ENCODE data around the gene CBX1.
A peak's percentile ranks its signal among the peaks of the same experiment; 100 is the strongest.
"Not testable (repeated sequence)": the region's sequence is repeated elsewhere in the genome, so short reads cannot be mapped to it uniquely, and the experiment has no call there.

The CBX1 gene

DNA sequence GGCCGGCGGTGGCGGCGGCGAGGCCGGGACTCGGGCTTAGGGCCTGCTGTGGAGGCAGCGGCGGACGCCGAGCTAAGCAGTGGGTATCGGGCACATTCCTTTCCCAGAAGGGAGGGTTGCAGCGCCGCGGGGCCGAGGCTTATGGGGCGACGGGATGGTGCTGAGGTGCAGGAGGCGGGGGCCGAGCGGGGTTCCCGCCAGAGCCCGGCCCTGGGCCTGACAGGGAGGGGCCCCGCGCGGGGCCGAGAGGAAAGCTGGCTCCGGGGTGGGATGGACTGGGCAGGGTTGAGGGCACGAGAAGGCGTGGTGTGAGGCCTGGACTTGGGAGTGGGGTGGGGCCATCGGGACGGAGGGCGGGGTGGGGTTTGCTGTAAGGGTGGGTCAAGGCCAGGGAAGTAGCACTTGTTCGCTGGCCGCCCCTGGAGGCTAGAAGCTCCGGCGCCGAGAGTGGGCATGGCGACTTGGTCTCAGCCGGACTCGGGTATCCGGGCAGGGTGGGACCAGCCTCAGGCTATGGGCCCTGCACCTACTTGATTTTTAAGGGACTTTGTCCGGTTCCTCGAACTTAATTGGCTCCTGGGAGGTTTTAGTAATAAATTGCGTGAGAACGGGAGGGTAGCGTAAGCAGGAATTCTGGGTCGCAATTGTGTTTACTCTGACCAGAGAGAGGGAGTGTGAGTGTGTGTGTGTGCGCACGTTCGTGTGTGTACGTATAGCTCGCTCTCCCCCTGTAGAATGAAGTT is 52.7 kb downstream of the CBX1 start:
- DNase-seq, result peak; percentile 49

DNA sequence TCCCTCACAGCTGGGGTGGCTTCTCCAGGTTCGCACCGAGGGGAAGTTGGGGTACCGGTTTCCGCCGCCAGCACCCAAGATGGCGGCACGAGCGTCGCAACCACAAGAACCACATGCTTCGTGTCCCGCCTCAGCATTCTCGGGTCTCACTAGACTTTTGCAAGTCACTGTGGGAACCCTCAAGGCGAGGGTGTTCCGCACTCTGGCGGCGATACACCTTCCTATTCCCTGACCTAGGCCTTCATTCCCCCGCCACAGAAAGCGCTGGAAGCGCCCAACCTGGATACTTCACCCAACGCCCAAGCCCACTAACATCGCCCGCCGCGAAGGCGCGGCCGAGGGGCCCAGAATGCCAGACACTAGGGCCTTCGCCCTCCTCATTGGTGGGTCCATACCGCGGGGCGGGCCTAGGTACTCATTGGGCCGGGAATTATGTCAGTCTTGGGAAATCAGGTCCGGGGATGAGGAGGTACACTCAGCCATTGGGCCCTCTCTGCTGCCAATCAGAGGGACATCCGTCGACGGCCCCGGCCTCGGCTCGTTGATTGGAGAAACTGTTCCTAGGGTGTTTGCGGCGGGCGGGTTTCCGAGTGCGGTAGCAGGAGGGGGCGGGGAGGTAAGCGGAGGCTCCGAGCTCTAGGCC is 53.4 kb downstream of the CBX1 start, which contains the start of gene NFE2L1:
Gene NFE2L1 (plus strand): TSS at position 619 of the 643 bp plus-strand sequence. CDS start 2,760 bp downstream, outside the sequence.
- peak; percentile 99 for DNase-seq

DNA sequence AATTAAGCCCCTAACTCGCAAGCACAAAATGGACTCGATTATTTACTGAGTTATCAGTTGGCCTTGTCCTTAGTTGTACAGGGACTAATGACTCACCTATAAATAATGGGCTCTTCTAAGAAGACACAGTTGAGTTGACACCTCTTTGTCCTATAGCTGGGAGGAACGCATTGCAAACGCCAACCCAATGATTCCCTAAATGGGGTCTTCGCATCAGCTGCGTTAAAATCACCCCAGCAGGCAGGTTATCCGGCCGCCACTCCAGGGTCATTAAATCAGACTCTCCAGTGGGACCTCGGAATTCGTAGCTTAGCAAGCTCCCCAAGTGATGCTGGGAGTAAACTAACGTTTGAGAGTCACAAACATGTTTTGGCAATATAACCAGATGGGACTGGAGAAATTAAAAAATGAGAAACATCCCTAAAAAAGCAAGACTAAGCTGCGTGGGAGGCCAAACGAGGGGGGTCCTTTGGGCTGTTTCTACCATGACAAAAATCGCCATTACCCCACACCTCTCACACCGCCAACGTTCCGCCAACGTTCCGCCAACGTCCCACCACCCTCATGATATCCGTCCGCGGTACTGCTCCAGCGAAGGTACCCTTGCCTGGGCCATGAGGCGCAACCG is 54.1 kb downstream of the CBX1 start:
- DNase-seq, result no peak

DNA sequence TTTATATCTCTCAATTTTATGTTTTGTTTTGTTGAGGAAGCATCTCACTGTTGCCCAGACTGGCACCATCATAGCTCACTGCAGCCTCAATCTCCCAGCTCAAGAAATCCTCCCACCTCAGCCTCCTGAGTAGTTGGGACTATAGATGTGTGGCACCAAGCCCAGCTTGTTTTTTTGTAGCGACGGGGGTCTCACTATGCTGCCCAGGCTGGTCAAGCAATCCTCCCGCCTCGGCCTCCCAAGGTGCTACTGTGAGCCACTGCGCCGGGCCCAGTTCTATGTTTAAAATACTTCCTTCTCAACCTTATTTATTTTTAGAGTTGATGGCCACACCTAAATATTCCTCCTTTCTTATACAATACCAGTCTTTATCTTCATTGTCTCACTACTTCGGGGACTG is 55.0 kb downstream of the CBX1 start:
- no peak for DNase-seq

DNA sequence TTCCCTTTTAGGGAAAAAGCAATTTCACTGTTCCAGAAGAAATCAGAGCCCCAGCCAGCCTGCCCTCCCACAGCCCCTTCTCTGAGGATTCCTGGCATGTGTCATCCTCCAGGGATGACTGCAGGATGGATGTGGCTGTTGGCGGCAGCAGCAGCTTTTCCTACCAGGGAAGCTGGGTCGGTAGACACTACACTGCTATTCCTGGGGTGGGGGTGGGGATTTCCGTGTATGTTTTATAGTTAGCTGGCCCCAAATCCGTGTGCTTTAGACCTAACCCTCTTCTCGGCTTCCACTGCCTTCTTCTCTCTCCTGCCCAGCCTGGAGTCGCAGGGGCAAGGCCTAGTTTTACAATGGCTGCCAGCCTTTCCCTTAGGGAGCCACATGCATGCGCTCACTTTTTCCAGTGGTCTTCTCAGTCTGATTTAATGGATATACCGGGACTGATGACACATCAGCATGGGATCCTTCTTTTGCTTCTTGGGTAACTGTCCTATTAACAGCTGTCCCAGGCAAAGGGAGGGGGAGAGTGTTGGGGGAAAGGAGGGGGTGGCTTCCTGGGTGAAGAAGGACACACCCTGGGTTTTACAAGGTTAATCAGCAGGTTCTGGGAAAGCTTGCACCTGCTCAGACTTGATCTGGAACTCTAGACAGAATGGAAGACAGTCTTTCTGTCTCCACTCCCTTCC is 55.8 kb downstream of the CBX1 start:
- peak; percentile 19 for DNase-seq

DNA sequence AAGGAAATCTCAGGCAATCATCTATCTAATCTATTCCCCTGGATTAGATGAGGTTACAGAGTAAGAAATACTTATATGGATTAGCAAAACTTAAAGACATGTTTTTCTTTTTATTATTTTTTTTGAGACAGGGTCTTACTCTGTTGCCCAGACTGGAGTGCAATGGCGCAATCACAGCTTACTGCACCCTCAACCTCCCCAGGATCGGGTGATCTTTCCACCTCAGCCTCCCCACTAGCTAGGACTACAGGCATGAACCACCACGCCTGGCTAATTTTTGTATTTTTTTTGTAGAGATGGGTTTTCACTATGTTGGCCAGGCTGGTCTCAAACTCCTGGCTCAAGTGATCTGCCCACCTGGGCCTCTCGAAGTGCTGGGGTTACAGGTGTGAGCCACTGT is 56.4 kb downstream of the CBX1 start:
- DNase-seq, result no peak

DNA sequence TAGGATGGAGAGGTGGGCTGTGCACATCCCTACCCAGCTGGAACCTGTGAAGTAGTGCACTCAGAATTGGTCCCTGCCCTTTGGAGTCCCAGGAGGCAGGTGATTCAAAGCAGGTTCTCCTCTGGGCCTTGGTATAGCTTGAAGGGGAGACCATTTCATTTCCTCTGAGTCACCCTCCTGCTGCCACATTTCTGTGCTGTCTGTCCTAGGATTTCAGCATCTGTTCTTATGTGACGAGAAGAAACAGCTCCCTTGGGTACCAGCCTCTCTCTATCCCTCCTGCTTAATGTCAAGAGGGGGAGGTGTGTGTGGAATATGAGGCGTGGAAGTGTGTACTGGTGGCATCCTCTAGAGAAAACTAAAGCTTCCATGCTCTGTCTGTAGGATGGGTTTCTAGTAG is 58.1 kb downstream of the CBX1 start:
- DNase-seq, result peak; percentile 69

DNA sequence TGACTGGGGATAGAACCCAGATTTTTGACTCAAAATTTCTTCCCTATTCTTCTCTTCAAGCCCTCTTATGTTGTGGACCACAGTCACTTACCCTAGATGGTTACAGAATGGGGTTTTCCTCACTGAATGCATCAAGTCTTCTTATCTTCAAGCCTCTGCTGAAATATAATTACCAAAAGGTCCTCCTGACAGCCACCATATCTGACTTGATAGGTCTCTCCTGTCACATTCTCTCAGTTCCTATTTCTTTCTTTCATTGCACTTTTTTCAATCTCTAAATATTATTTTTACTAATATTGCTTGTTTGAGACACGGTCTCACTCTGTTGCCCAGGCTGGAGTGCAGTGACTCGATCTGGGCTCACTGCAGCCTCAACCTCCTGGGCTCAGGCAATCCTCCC is 62.6 kb downstream of the CBX1 start:
- DNase-seq, result no peak

DNA sequence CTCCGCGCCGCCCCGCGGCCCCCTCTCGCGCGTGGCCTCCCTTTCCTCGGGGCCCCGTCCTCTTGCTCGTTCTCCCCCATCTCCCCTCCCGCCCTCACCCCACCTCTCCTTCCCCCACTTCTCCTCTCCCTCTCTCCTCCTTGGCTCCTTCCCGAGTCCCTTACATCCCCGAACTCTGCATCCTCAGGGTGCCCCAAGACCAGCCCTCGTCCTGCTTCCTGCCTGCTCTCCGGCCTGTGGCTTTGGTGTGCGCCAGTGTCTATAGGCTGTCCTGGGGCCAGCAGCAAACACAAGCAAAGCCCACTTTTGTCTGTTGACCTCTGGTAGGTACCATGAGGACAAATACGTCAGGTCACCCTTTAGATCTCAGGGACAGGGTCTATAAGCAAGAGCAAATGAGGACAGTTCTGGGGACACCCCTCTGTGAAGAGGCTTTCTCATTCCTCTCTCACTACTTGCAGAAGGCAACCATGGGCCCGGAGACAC is 63.4 kb downstream of the CBX1 start:
- DNase-seq, result no peak

DNA sequence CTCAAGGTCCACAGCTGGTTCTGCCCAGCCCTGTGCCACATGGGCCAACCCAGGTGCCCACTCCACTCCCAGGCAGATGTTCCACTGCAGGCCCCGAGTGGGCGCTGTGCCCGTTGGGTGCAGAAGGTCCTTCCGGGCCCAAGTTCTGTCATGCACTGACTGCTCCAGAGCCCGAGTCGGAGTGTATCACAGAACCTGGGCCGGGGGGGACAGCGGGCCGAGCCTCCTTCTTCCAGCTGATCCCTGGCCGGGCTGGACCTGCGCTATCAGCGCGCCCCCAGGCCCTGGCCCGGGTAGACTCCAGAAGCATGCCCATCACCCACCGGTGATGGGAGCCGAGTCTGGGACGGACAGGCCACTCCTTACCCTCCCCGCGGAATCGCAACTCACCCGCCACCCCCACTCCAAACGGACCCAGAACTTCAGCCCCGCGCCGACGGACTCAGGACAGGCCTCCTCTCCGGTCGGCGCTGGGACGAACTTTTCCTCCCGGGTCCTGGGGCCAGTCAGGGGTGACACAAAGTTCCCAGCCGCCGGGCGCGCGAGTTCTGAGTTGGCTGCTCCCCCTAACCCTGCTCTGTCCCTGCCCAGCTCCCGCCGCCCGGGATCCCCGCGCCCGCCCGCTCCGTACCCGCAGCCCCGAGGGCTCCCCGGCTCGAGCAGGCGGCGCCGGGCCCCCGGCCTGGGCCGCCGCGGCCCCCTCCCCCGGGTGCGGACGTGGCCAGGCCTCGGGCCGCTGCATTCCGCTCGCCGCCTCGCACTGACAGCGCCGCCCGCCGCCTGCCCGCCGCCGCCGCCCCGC is 64.0 kb downstream of the CBX1 start, which contains the start of gene COPZ2:
Gene COPZ2 (minus strand): TSS at position 762 of the 802 bp plus-strand sequence. CDS start 20 bp downstream, at position 742.
- DNase-seq, result no peak

DNA sequence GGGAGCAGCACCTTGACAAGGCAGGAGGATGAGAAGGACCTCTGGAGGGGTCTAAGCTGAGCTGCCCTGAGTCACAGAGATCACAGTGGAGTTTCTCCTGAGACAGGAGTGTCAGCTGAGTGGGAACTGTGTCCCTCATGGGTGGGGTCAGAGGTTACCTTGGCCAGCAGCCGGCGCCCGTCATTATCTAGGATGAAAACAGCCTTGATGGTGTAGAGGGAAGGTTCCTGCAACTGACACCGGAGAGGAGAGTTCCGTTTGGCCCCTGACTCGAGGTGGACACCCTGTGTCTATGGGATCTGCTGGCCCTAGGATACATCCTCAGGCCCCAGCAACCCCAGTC is 64.6 kb downstream of the CBX1 start:
- DNase-seq, result no peak

DNA sequence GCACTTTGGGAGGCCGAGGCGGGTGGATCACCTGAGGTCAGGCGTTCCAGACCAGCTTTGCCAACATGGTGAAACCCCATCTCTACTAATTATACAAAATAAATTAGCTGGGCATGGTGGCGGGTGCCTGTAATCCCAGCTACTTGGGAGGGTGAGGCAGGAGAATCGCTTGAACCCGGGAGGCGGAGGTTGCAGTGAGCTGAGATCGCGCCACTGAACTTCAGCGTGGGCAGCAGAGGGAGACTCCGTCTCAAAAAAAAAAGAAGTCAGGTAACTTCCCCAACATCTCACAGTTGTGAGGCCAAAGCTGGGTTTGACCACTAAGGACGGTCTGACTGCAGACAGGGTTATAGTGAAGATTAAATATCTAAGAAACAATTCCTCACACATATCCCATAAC is 66.5 kb downstream of the CBX1 start:
- DNase-seq, result not testable (repeated sequence)

DNA sequence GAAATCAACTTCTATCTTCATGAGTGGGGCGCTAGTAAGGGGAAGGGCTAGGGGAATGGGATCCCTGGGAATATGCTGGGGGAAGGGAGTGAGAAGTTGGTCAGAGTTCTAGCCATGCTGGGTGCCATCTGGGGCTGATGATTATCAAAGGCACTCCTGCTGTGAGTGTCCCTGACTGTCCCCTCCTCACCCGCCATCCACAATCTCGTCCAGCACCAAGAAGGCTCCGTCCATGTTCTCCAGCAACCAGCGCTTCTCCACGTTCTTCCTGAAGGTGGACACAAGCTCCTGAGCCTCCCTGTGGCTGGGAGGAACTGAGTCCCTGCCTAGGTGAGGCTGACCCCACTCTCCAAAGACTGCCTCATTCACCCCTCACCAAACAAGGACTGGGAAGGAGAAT is 69.3 kb downstream of the CBX1 start:
- DNase-seq, result no peak

DNA sequence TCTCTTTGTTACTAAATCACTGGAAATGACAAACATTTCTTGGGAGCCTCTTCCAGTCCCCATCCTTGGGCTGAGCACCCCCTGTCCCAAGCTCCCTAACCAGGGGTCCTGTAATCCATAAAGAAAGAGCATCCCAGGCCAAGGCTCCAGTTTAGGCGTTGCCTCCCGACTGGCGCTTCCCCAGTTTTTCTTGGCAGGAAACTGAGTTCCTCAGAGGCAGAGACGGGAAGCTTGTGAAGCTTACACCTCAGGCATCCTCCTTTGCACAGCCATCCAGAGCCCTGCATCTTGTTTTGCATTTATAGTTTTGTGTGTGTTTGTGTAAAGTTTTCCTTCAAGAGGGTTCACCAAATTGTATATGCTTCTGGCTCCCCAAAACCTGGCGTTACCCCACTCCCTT is 70.7 kb downstream of the CBX1 start:
- DNase-seq, result no peak

DNA sequence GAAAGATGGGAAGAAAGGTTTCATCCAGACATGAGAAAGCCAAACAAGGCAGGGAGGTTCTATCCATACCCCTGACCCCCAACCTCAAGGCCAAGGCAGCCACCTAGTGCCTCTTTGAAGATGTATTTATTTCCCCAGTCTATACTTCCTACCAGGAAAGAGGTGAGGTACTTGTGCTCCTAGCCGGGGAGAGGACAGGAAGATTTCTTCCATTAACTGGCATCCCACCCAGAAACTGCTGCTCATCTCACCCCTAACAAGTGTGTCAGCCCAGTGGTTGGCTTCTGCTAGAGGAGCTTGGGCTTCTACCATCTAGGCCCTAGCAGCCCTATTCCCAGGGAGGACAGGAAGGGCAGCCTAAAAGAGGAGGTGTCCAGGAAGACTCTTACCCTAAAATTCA is 72.5 kb downstream of the CBX1 start:
- DNase-seq, result no peak

DNA sequence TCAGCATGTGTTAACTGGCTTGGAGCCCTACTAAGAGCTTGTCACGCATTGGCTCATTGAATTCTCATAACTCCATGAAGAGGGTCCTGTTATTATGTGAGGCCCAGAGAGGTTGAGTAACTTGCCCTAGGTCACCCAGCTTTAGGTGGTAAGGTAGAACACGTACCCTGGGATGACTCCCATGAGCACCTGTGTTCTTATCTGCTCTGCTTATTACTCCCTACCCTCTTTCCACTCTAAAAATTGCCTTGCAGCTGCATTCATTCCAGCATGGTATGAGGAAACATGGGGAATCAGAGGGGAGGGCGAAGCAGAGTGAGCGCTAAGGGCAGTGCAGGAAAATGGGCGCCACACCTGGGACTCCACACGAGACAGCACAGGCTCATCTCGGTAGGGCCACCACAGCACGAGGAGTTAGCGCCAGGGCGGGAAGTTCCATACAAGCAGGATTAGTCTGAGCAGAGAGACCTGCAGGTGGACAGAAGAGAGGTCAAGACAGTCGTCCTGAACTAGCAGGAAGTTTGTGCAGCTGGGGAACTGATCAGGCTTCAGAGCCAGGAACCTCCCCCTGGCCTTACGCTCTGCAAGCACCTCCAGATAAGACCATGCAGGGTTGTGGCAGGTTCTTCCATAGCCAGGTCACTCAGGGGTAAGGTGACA is 73.8 kb downstream of the CBX1 start:
- no peak for DNase-seq

DNA sequence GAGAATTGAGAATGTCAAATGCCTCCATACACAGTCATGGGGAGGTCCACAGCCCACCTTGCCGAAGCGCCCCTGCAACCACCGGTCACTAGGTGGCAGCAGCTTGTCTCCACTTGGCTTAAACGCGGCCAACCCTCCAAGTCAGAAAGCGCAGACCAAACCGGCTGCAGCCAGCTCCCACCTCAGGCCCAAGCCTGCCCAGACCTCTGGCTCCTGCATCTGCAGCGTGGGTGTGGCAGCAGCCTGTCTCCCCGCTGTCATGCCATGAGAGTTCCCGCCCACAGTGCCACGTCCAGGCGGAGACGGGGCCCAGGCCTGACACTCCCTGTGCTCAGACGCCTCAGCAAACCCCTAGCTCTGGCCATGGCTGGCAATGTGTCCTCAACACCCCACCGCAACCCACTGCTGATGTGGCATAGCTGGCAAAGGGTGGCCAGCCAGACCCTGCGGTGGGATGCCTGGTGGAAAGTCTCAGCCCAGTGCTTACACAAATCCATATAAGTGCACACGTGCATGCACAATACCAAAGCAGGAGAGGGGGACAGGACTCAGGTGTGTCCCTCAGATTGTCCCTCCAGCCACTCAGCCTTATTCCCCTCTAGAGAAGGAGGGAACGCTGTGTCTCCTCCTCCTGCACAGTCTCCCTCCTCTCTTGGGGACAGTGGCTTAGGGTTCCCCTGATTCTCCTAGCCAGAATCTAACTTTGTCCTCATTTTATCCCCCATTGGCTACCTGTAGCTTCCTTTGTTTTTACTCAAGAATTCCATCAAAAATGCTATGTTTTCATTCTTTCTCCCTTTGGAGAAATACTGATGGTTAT is 74.6 kb downstream of the CBX1 start:
- DNase-seq, result peak; percentile 62

DNA sequence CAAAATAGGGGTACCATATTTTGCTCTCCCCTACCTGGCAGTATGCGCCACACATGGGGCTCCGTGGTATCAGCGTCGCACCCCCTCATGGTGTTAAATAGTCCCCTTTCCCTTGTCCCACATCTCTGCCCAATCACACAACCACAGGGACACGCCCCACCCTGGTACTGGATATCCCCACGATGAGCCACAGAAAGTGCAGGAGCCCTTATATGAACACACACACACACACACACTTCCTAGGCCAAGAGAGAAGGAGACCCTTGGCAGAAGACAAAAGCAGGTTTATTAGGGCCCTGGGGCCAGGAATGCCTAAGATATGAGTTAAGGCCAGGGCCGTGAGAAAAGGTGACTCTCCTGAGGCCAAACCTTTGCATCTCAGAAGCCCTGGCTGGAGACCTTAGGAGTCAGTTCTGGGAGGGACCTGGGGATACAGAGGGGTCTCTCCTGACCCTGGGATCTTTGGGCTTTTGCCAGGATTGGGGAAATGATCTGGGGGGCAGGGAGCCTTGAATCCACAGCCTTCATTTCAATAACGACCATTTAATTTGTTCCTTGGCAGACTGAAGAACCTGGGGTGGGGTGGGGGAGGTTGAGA is 75.3 kb downstream of the CBX1 start:
- no peak for DNase-seq

DNA sequence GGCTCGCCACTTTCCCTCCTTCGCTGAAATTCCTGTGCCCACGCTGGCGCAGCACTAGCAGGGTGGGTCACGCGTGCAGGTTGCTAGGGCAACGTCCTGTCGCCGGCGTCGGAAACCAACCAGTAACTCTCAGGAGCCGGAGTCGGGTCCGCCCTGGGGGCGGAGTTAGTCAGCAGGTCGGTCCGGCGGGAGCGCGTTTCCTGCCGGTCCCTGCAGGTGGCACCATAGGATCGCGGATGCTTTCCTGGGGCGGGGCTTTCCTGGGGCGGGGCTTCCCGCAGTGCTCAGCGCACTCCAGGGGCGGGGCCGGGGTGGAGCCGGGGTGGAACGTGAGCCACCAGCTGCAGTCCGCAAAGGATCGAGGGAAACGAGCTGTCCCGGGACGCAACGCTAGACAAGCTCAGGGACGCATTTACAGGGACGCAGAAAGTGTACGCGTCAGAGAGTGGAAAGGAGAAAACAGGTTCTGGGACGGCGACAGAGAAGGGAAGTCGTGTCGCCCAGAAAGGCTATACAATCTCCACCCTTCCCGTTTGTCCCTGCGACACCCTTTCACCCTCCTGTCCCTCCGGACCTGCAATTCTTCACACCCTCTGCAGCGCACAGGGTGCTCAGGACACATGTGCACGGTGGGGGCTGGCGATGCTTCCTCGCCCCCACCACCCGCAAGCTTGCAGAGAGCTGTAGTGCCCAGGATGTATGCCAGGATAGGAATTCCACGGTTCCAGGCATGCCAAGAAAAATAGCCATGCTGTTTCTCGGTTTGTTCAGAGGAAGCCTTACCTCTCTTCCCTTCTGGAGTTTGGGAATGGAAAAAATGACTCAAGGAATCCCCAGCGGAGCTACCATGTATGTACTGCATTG is 76.0 kb downstream of the CBX1 start:
- peak; percentile 94 for DNase-seq

All from NCI-H2171 (cell line).